B cell (primary cell): ENCODE data around the gene CTSD. TPM values are rescaled to one million over a fixed set of nuclear protein-coding genes. Genes with fewer than 3 reads are reported as not detected.

ENCODE experiments used
- ATAC-seq: fragments of 200-7000 bp; cut with Tn5 transposase; one replicate; pipeline ENCODE4 v1.10.0; 2021; ENCODE audit warnings: low read depth, mild to moderate bottlenecking, moderate number of reproducible peaks, moderate library complexity
- CTCF ChIA-PET: fragments of 350-600 bp; sonication (Branson Sonifier 250); formaldehyde crosslinking; loops from one replicate; lab custom pipeline; 2021; ENCODE audit warnings: antibody characterized with exemption, inconsistent platforms; lab: Charles Lee
- POLR2A ChIA-PET: fragments of 350-600 bp; sonication (Branson Sonifier 250); formaldehyde crosslinking; loops from one replicate; lab custom pipeline; 2021; ENCODE audit warnings: antibody characterized with exemption; lab: Charles Lee
- DNase-seq: peaks from one replicate; pipeline ENCODE4 v3.0.0; 2013
- H2AFZ ChIP-seq: 2 replicates; pipeline ENCODE4 v1.6.1; 2012; ENCODE audit warnings: mild to moderate bottlenecking, low read depth, low read length; ENCODE audit not compliant: insufficient read depth, poor library complexity, severe bottlenecking
- H3K27ac ChIP-seq, 2 donors: 1 replicate in 1 of 2; 2 replicates in 1 of 2; pipeline ENCODE4 v1.5.1; 2012 to 2013; ENCODE audit warnings: low read length in 2 of 2, mild to moderate bottlenecking in 2 of 2, moderate library complexity in 1 of 2
- H3K27me3 ChIP-seq, 4 experiments: fragments of 200-600 bp in 1 of 4; sonication (generic) in 1 of 4; replicated peaks in 1 of 4; 1 replicate in 2 of 4; 2 replicates in 2 of 4; pipeline versions ENCODE4 v1.6.1 to v1.7.0; 2013 to 2016; ENCODE audit warnings: low read length in 3 of 4, mild to moderate bottlenecking in 2 of 4, mixed read lengths in 1 of 4, moderate library complexity in 1 of 4; ENCODE audit not compliant: insufficient read depth in 4 of 4, control insufficient read depth in 3 of 4; ENCODE audit errors: control extremely low read depth in 1 of 4
- H3K36me3 ChIP-seq, 2 experiments: replicated peaks in 1 of 2; 1 replicate in 1 of 2; 2 replicates in 1 of 2; pipeline versions ENCODE4 v1.6.1 to v1.7.1; 2013; ENCODE audit warnings: low read length in 1 of 2; ENCODE audit not compliant: insufficient read depth in 2 of 2, control insufficient read depth in 1 of 2; ENCODE audit errors: control extremely low read depth in 1 of 2, extremely low read depth in 1 of 2
- H3K4me1 ChIP-seq, 2 donors: fragments of 200-600 bp in 1 of 2; sonication (generic) in 1 of 2; 1 replicate in 1 of 2; 2 replicates in 1 of 2; pipeline versions ENCODE4 v1.5.1 to v1.6.1; 2013 to 2017; ENCODE audit warnings: low read length in 2 of 2; ENCODE audit not compliant: control insufficient read depth in 2 of 2, insufficient read depth in 2 of 2
- H3K4me2 ChIP-seq: replicated peaks from 2 replicates; pipeline ENCODE3; 2012; ENCODE audit warnings: mild to moderate bottlenecking, low read depth, low read length; ENCODE audit not compliant: poor library complexity, severe bottlenecking
- H3K4me3 ChIP-seq, 5 experiments: fragments of 200-600 bp in 1 of 5; sonication (generic) in 1 of 5; 1 replicate in 3 of 5; 2 replicates in 2 of 5; pipeline versions ENCODE4 v1.5.1 to v1.7.0; 2011 to 2016; ENCODE audit warnings: low read length in 4 of 5, mild to moderate bottlenecking in 4 of 5, low read depth in 2 of 5, control low read depth in 1 of 5, moderate library complexity in 1 of 5; ENCODE audit not compliant: insufficient read depth in 1 of 5; ENCODE audit errors: control extremely low read depth in 1 of 5, extremely low read depth in 1 of 5
- H3K79me2 ChIP-seq: fragments of 200-600 bp; sonication (generic); one replicate; pipeline ENCODE4 v1.6.0; 2016; ENCODE audit warnings: low read length; ENCODE audit not compliant: control insufficient read depth, insufficient read depth
- H3K9ac ChIP-seq: fragments of 200-600 bp; sonication (generic); 2 replicates; pipeline ENCODE4 v1.6.1; 2017; ENCODE audit warnings: mild to moderate bottlenecking, low read length, moderate library complexity
- H3K9me3 ChIP-seq, 3 donors: one replicate each; pipeline versions ENCODE4 v1.6.1 to v1.7.1; 2013; ENCODE audit warnings: low read length in 2 of 3; ENCODE audit not compliant: control insufficient read depth in 2 of 3, insufficient read depth in 1 of 3; ENCODE audit errors: control extremely low read depth in 1 of 3
- H4K20me1 ChIP-seq: 2 replicates; pipeline ENCODE4 v1.6.0; 2012; ENCODE audit warnings: mild to moderate bottlenecking, low read length; ENCODE audit not compliant: insufficient read depth, control insufficient read depth, poor library complexity, severe bottlenecking
- H3K27ac Mint-ChIP-seq: one replicate; pipeline ENCODE4 v1.8.0; 2021; ENCODE audit warnings: mixed read lengths
- H3K27me3 Mint-ChIP-seq: one replicate; pipeline ENCODE4 v1.8.0; 2021; ENCODE audit warnings: mixed read lengths
- H3K4me1 Mint-ChIP-seq: one replicate; pipeline ENCODE4 v1.8.0; 2021; ENCODE audit warnings: mixed read lengths
- H3K4me3 Mint-ChIP-seq: one replicate; pipeline ENCODE4 v1.8.0; 2021; ENCODE audit warnings: mixed read lengths
- H3K9me3 Mint-ChIP-seq: one replicate; pipeline ENCODE4 v1.8.0; 2022; ENCODE audit warnings: mixed read lengths; ENCODE audit not compliant: insufficient read depth
- CTCF ChIP-seq: fragments of 200-600 bp; IDR thresholded peaks from one replicate; pipeline ENCODE4 v1.8.0; 2022; ENCODE audit warnings: antibody characterized with exemption, mild to moderate bottlenecking
- EZH2 ChIP-seq: IDR thresholded peaks from 2 replicates; pipeline ENCODE4 v1.6.1; 2012; ENCODE audit warnings: borderline replicate concordance, low read depth, mild to moderate bottlenecking, moderate library complexity, low read length; ENCODE audit not compliant: insufficient read depth, poor library complexity, severe bottlenecking
- WGBS: methylation state at CpG from one replicate; pipeline ENCODE4 v1.1.5; 2013; ENCODE audit warnings: missing lambda C conversion rate; ENCODE audit not compliant: insufficient coverage; 5-methylcytosine and 5-hydroxymethylcytosine counted together
- intact Hi-C: fragments of 100-400 bp; cut with micrococcal nuclease; formaldehyde crosslinking; loops from one replicate; pipeline ENCODE4 v1.10.0; 2022
- polyA plus RNA-seq: library from polyadenylated mRNA; depleted of rRNA; stranded (reverse); fragments of >200 nt; gene quantifications from 2 replicates; pipeline ENCODE4 v1.2.3, GENCODE V29; 2012
- total RNA-seq, 2 donors: library from RNA; stranded (reverse); fragments of 120-200 nt in 1 of 2; gene quantifications; 1 replicate in 1 of 2; 2 replicates in 1 of 2; pipeline versions ENCODE4 v1.2.3 to v1.2.4, GENCODE V29; 2013 to 2022

CTSD gene
- total and polyA plus RNA-seq, 2 donors (not counting 1 experiment from before 2014, with no cell fraction given): 42.2 to 83.5 TPM

- no peaks in the 10 kb centered on the region for H3K36me3 ChIP-seq
- no peak for DNase-seq
- no peak for ATAC-seq
- ChIA-PET POLR2A (no interaction called here), CTCF (interaction anchor here (1.0 kb wide), 1 partner anchor 85 kb away, joined by 3 read pairs; no protein-coding TSS in a partner anchor)
- no peak overlapping the region for H2AFZ ChIP-seq
- TF ChIP-seq CTCF (no peak), EZH2 (no peak)
- Mint-ChIP-seq H3K27me3 (peaks cover 15% of the 10 kb centered on the region), H3K27ac (no peak overlapping the region), H3K4me1 (peaks cover 15% of the 10 kb centered on the region), H3K9me3 (no peaks in the 10 kb centered on the region), H3K4me3 (no peak overlapping the region)
- intact Hi-C loops: no loop called here
- no peak overlapping the region for H3K4me3 ChIP-seq
- peaks cover 0 to 3% (median 0%) of the 10 kb centered on the region in 4 experiments for H3K27me3 ChIP-seq
- no peaks in the 10 kb centered on the region for H3K79me2 ChIP-seq
- no peak overlapping the region for H3K27ac ChIP-seq
- no peak overlapping the region for H3K9ac ChIP-seq
- H3K4me1 ChIP-seq: peaks cover 0 to 10% of the 10 kb centered on the region in 2 donors
- WGBS: 78% methylated on average over 9 of the region's 14 CpGs
- no peaks in the 10 kb centered on the region for H4K20me1 ChIP-seq
- H3K9me3 ChIP-seq: no peaks in the 10 kb centered on the region
- H3K4me2 ChIP-seq: no peak overlapping the region
These were observed 14.6 kb upstream of the CTSD start for GRCh38 chr11:1778141-1778911.

- Histone ChIP-seq H3K79me2 (no peaks in the 10 kb centered on the region), H3K9me3 (no peaks in the 10 kb centered on the region), H3K36me3 (no peaks in the 10 kb centered on the region), H3K4me3 (no peak overlapping the region), H4K20me1 (no peaks in the 10 kb centered on the region), H3K4me2 (no peak overlapping the region), H2AFZ (no peak overlapping the region), H3K27me3 (peaks cover 0 to 6% (median 0%) of the 10 kb centered on the region in 4 experiments), H3K27ac (no peak overlapping the region), H3K4me1 (peaks cover 0 to 11% of the 10 kb centered on the region in 2 donors), H3K9ac (no peak overlapping the region)
- ChIA-PET POLR2A (no interaction called here), CTCF (interaction anchor here (1.0 kb wide), 1 partner anchor 84 kb away, joined by 3 read pairs; no protein-coding TSS in a partner anchor)
- Mint-ChIP-seq H3K27ac (no peak overlapping the region), H3K9me3 (no peaks in the 10 kb centered on the region), H3K4me3 (no peak overlapping the region), H3K27me3 (peaks cover 15% of the 10 kb centered on the region), H3K4me1 (peaks cover 15% of the 10 kb centered on the region)
- TF ChIP-seq CTCF: no peak
- no peak for TF ChIP-seq EZH2
- ATAC-seq (no peak), DNase-seq (no peak)
- WGBS: 86% methylated on average over 2 of the region's 2 CpGs
- intact Hi-C loops: no loop called here
These were observed 14.0 kb upstream of the CTSD start for GRCh38 chr11:1777737-1778136.
